RPMI7951 (cell line): ENCODE results near the gene WHRN. TPM values are rescaled to one million over a fixed set of nuclear protein-coding genes. Genes with fewer than 3 reads are reported as not detected.

Experiments used
- DNase-seq: peaks from one replicate; pipeline ENCODE4 v3.0.0-alpha.2; 2012; ENCODE audit warnings: low read depth
- total RNA-seq: library from RNA; depleted of rRNA; stranded (reverse); fragments of >200 nt; shearing (Covaris generic); gene quantifications from 2 replicates; pipeline ENCODE4 v1.2.3, GENCODE V29; 2014; rRNA removed

WHRN gene
- total RNA-seq, 1 experiment from 2014 or later = 1.7 TPM

DNA sequence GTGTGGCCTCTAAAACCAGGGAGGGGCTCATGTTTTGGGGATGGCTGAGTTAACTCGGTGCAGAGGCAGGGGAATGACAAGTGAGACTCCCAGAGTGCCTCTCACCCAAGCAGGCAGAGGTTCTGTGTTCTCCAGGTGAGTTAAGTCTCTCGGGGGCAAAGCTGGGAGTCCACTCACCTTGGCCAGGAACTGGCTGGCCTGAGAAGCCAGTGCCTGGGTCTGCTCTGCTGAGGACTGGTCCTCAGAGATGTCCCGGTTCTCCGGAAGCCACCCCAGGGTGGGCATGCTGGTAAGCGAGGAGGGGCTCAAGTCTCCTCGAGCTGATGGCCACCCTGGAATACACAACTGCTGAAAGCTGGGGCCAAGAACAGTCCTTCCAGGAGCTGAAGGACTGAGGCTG is 137.9 kb downstream of the WHRN start:
- no peak for DNase-seq

DNA sequence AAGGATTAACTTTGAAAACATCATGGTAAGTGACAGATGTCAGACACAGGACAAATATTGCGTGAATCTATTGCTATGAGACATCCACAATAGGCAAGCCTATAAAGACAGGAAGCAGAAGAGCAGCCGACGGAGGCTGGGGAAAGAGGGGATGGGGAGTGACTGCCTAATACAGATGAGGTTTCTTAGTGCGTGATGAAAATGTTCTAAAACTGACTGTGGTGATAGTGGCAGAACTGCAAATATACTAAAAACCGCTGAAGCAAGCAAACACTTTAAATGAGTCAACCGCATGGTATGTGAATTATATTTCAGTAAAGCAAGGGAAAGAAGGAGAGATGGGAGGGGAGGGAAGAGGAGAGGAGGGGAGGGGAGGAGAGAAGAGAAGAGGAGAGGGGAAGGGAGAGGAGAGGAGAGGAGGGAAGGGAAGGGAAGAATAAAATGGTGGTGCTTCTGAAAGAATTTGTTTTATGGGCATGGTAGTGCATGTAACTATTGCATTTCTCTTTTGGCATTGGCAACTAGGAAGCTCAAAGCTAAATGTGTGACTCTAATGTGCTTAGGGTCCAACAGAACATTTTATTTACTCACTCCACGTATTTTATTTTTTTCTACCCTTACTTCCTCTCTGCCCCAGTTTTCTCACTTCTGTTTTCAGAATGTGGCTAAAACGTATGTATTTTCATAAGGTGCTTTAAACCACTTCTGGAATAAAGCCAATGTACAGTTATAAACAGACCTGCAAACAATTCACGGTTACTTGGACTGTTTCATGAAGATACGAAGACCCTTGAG is 138.7 kb downstream of the WHRN start:
- DNase-seq = peak; percentile 87

DNA sequence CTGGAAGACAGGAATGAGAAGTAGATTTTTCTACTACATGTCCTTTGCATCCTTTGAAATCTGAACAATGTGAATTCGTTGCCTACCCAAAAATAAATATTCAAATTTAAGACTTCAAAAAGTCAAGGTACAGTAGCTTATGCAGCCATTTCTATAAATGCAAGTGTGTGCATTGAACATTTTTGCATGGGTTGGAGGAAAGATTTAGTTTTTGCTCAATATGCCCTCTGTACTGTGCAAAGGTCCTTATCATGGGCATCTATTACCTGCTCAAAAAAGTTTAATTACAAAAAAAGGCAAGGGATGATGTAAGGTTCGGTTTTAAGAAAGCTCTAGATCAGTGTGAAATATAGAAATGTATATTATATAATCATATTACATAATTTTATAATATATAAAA is 140.1 kb downstream of the WHRN start:
- DNase-seq = no peak

DNA sequence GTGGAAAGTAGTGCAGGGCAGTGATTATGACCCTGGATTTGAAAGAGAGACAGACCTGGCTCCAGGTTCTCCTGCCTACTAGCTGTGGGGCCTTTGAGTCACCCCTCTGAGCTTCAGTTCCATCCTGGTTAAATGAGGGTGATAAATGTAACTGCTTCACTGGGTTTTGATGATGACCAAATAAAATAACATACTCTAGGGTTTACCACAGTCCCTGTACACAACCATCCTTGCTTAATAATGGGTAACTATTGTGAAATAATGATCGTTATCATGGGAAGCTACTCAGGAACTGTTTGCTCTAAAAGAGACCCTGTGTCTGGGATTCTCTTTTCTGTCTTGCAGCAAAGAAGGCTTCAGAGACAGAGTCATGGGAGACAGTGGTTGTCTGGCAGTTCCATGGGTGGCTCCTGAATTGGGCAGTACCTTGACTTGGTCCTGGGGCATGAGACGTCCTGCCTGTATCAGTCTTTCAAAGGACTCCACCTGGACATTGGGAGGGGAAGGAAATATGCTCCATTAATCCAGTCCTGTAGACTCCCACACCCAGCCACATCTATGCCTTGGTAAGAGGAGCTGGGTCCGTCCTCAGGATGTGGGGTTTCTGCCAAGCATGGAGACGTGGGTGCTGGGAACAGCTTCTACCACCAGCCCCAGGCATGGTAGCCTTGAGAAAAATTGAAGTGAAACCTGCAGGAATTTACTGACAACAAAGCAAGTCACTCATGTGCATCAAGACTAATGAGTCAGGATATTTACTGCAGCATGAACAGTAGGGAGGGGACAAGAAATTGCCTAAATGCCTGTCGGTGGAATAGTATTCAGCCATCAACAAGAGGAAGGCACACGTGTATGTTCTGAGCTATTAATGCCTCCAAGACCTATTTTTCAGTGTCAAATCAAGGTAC is 140.9 kb downstream of the WHRN start:
- DNase-seq = peak; percentile 86

DNA sequence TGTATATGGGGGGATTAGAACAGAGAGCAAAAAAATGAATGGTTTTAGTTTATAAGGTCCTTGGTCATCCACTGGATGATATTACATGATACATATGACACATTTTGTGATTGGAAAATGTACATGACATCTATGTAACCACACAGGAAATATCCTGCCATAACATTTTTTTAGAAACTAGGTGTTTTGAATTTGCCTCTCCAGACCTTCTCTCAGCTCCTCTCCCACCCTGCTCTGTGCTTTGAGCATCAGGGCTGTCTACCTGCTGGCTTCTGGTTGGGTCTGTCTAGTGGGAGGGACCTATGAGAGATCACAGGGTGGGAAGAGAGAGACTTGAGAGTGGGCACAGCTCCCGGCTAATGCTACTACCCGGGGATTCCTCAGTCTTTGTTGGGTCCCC is 141.8 kb downstream of the WHRN start:
- DNase-seq = no peak

DNA sequence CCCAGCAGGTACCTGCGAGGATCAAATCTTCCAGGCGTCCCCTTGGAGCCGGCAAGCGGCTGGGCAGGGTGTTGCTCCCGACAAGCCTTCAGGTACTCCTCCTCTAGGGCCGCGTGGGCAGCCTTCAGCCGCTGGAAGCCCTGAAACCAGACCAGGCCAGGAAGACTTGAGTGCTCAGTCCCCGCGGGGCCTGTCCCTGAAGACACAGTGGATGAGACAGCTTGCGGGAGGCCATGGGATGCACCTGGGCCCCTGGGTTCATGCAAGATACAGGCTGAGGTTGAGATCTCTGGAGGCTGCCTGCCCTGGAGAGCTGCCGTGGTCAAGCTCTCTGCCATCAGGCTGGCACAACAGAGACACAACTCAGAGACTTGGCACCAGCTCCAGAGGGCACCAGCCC is 142.9 kb downstream of the WHRN start:
- no peak for DNase-seq

DNA sequence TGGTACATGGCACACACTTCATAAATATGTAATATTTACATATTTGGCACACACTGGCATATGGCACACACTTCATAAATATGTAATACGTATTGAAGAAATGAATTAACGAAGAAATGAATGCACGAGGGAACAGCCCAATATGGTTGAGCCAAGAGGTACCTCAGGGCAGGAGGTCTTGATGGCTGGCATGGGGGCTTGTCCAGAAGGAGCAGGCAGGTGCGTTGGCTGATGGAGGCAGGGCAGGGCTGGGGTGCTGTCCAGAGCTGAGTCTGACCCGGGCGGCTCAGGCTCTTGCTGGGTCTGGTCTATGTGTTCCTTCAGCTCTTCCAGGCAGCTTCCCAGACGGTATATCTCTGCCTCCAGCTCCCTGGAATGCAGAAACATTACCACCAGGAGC is 143.7 kb downstream of the WHRN start:
- DNase-seq = no peak

DNA sequence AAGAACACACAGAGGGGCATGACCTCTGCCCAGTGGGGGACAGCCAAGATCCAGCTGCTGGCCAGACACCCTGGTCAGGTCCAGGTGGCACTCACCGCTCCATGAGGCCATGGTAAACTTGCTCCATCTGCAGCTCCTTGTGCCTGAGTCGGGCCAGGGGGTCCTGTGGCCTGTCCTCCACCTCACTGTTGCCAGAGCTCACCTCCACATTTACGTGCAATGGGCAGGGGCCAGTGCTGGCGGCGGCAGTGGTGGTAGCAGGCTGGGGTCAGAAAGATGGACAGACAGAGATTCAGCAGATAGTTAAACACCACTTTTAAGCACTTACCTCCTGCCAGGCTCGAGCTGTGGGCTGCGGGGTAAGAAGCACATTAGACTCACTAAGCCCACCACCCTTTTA is 145.5 kb downstream of the WHRN start:
- DNase-seq = no peak

DNA sequence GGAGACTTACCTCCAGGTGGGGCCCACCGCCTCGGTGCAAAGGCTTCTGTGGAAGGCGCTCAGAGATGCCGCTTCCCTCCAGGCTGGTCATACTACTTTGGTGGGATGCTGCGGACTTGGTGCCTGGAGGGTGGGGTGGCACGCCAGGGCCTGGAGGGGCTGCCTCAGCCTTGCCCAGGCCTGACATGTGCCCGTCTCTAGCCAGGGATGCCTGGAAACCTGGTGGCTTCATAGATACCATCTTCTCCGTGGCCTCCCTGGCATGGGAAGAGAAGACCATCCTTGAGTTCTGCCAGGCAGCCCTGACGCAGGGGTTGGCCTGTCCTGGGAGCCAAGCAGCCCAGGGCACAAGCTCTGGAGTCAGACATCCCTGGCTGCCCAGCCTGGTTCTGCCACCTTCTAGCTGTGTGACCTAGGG is 147.4 kb downstream of the WHRN start:
- DNase-seq = no peak

DNA sequence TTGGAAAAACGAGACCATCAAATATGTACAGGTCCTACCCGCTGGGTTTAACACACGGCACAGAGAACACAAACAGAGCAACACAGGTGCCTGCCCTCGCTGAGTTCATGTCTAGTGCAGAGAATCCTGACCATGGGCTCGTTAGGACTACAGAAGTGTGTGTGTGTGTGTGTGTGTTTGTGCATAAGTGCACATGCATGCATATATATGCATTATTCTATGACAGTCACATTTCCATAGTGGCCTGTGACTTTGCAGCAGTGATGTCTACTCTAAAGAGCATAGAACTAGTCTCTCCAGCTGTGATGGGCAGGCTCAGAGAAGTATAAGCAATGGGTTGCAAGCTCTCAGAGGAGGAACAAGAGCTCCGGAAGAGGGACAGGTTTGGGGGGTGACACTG is 147.9 kb downstream of the WHRN start:
- DNase-seq = no peak

DNA sequence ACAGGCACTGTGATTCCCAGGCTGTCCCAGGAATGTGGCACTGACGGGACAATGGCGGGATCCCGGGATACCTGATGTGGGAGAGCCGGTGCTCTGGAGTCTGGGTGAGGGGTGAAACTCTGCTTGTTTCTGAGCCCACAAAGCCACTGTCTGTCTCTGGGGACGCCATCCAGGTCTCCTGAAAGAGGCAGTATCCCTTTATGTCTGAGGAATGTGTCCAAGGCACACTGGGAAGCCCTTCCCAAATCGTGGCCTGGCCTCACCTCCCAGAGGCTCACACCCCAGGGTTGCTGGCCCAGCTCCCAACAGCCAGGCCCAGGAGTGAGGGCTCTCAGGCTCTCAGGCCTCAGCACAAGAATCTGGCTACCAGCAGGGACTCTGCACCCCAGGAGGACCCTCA is 148.5 kb downstream of the WHRN start:
- no peak for DNase-seq

DNA sequence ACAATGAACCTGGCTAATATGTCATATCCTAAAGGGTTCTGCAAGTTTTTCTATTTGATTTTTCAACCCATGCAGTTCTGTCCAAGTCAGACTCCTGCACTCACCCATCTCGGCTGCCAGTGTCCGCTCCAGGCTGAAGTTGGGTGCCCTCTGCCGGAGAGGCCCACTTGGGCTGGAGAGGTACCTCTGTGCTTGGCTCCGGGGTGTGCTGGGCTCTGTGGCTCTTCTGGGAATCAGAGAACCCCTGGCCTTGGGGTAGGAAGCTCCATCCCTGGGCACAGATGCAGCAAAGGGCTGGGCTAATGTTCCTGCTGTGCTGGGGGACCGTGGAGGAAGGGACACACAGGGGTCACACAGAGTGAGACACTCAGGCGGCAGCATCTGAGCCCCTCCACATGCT is 149.5 kb downstream of the WHRN start:
- DNase-seq = no peak

Other genes with a start within 250 kb of the WHRN start
- not detected in 2 replicates for gene ORM1, start 182.4 kb downstream of the WHRN start, total RNA-seq
- gene ORM2, start 175.6 kb downstream of the WHRN start, total RNA-seq = not detected in 2 replicates
- 2.9 and 4.2 TPM in 2 replicates for gene AKNA, start 117.5 kb downstream of the WHRN start, total RNA-seq
- gene ATP6V1G1, start 82.3 kb upstream of the WHRN start, total RNA-seq = 98.8 and 114 TPM in 2 replicates
- gene TMEM268, start 105.8 kb upstream of the WHRN start, total RNA-seq = 2.2 and 2.4 TPM in 2 replicates
- gene TEX53, start 152.3 kb upstream of the WHRN start, total RNA-seq = not detected in 2 replicates
- gene TEX48, start 176.7 kb upstream of the WHRN start, total RNA-seq = not detected in 2 replicates